GM18520 (cell line): ENCODE measurements around the gene GJA10.
"Not testable (repeated sequence)": the region's sequence is repeated elsewhere in the genome, so short reads cannot be mapped to it uniquely, and the experiment has no call there.

Experiments
- ATAC-seq: cut with Tn5 transposase; IDR thresholded peaks from one replicate; pipeline ENCODE4 v1.9.1; 2021; ENCODE audit not compliant: unreplicated experiment

GJA10 gene

GRCh38 chr6:89894169-89894568, at the start of gene GJA10:
GJA10 (plus strand) TSS chr6:89894469; CDS start chr6:89894469, 0 bp downstream.
- no peak for ATAC-seq

- ATAC-seq: not testable (repeated sequence)
These were observed 46.8 kb upstream of the GJA10 start for GRCh38 chr6:89847513-89847912.

- ATAC-seq: no peak
These were observed 41.2 kb upstream of the GJA10 start for GRCh38 chr6:89853068-89853467.

GRCh38 chr6:89858041-89858440, 36.2 kb upstream of the GJA10 start:
- no peak for ATAC-seq

- no peak for ATAC-seq
These were observed 34.5 kb upstream of the GJA10 start for GRCh38 chr6:89859744-89860143.

GRCh38 chr6:89862273-89862672, 32.0 kb upstream of the GJA10 start:
- ATAC-seq: peak; percentile 65

GRCh38 chr6:89862698-89863097, 31.6 kb upstream of the GJA10 start:
- no peak for ATAC-seq

DNA sequence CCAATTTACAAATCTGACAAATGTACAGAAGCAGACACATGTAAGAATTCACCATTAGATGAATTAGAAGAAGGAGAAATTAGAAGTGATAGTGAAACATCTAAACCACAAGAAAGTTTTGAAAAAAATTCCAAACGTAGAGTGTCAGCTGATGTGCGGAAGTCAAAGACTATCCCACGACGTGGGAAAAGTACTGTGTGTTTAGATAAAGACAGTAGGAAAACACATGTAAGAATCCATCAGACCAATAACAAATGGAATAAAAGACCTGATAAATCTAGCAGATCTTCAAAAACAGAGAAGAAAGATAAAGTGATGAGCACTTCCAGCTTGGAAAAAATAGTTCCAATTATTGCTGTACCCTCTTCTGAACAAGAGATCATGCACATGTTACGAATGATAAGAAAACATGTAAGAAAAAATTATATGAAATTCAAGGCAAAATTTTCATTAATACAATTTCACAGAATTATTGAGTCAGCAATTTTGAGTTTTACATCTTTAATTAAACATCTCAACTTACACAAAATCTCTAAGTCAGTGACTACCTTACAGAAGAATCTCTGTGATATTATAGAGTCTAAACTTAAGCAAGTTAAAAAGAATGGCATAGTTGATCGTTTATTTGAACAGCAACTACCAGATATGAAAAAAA, 28.1 kb upstream of the GJA10 start:
- no peak for ATAC-seq

- no peak for ATAC-seq
These were observed 20.5 kb upstream of the GJA10 start for GRCh38 chr6:89873721-89874120.

- ATAC-seq: no peak
These were observed 19.8 kb upstream of the GJA10 start for GRCh38 chr6:89874438-89874837.

DNA sequence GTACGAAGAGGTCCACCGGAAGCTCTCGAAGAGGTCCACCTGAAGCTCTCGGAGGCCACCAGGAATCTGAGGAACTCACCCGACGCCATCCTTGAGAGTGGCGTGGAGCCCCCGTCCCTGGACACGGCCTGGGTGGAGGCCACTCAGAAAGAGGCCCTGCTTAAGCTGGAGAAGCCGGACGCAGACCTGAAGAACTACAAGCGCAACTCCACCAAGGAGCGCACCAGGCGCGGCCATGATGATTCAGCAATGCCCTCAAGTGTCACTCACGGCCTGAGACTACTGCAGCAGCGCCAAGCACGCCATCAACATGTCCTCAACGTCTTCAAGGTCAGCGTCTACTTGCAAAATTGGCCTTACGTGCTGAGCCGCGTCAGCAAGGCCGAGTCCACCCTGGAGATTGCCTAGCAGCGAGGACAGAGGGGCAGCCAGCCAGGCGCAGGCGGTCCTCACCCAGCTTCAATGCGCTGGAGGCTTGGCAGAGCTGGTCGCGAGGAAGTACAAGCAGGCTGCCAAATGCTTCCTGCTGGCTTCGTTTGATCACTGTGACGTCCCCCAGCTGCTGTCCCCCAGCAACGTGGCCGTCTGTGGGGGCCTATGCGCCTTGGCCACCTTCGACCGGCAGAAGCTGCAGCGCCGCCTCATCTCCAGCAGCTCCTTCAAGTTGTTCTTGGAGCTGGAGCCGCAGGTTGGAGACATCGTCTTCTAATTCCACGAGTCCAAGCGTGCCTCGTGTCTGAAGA, 7.7 kb upstream of the GJA10 start:
- no peak for ATAC-seq

DNA sequence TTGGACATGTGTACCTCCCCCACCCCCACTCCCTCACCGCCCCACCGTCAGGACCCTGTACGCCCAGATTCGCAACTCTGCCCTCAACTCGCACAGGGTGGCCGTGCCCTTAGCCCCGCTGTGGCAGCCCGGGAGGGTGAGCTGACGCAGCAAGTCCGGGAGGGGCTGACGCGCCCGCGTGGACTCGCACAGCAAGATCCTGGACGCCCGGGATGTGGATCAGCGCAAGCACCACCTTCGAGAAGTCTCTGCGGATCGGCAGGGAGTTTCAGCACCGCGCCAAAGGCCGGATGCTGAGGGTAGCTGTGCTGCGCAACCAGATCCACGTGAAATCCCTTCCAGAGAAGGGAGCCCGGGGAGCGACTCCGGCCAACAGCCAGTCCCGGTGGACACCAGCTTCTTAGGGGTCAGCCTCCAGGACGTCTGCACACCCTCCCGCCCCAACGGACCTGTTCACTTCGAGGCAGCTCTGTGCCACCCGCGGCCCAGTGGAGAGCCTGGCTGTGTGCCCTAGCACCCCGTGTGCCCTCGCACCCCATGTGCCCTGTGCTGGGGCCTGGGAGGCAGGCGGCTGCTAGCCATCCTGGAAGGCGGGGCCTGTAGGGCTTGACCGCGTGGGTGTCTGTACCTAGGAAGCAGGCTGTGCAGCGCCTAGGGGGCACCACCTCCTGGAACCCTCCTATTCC, 6.7 kb upstream of the GJA10 start:
- no peak for ATAC-seq

DNA sequence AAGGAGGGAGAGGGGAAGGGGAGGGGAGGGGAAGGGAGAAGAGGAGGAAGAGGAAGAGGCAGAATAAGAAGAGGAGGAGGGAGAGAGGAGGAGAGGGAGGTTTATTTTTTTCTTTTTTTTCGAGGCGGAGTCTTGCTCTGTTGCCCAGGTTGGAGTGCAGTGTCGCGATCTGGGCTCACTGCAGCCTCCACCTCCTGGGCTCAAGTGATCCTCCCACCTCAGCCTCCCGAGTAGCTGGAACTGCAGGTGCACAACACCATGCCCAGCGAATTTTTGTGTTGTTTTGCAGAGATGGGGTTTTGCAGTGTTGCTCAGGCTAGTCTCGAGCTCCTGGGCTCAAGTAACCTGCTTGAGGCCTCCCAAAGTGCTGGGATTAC, 6.1 kb upstream of the GJA10 start:
- no peak for ATAC-seq

- no peak for ATAC-seq
These were observed 5.4 kb upstream of the GJA10 start for GRCh38 chr6:89888871-89889270.

- ATAC-seq: not testable (repeated sequence)
These were observed 3.3 kb upstream of the GJA10 start for GRCh38 chr6:89890845-89891528.

DNA sequence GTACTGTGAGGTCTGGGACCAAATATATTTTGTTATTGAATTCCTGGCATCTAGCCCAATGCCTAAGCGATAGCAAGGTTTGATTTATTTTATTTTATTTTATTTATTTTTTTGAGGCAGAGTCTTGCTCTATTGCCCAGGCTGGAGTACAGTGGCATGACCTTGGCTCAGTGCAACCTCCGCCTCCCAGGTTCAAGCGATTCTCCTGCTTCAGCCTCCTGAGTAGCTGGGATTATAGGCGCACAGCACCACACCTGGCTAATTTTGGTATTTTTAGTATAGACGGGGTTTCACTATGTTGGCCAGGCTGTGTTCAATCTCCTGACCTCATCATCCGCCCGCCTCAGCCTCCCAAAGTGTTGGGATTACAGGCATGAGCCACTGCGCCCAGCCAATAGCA, 1.7 kb upstream of the GJA10 start:
- not testable (repeated sequence) for ATAC-seq

DNA sequence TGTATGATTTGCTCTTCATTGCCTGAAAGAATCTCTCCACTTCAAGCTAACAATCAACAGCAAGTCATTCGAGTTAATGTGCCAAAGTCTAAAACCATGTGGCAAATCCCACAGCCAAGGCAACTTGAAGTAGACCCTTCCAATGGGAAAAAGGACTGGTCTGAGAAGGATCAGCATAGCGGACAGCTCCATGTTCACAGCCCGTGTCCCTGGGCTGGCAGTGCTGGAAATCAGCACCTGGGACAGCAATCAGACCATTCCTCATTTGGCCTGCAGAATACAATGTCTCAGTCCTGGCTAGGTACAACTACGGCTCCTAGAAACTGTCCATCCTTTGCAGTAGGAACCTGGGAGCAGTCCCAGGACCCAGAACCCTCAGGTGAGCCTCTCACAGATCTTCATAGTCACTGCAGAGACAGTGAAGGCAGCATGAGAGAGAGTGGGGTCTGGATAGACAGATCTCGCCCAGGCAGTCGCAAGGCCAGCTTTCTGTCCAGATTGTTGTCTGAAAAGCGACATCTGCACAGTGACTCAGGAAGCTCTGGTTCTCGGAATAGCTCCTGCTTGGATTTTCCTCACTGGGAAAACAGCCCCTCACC, 1.1 kb downstream of the GJA10 start:
- no peak for ATAC-seq

- not testable (repeated sequence) for ATAC-seq
These were observed 16.0 kb downstream of the GJA10 start for GRCh38 chr6:89910001-89910901.

GRCh38 chr6:89910902-89911240, 16.6 kb downstream of the GJA10 start:
- no peak for ATAC-seq
